IMR-90 (cell line): ENCODE results near the gene LRRTM4. TPM values are rescaled to one million over a fixed set of nuclear protein-coding genes. Genes with fewer than 3 reads are reported as not detected.

ENCODE experiments used
- ATAC-seq: fragments of 200-7000 bp; cut with Tn5 transposase; 2 replicates; pipeline ENCODE4 v1.9.1; 2020; ENCODE audit warnings: low read depth, mild to moderate bottlenecking, moderate library complexity
- BruUV-seq: library from RNA; stranded (reverse); fragments of 400-500 nt; replicated peaks from 2 replicates; lab custom pipeline; 2021; lab: Mats Ljungman, UMichigan
- CTCF ChIA-PET: fragments of 300-600 bp; formaldehyde crosslinking; extraction: SDS; loops from one replicate; lab custom pipeline; 2021; ENCODE audit warnings: antibody characterized with exemption; lab: Yijun Ruan, JAX
- POLR2A ChIA-PET: fragments of 300-600 bp; sonication (Branson Sonifier 250); formaldehyde crosslinking; loops from one replicate; lab custom pipeline; 2022; ENCODE audit warnings: antibody characterized with exemption; ENCODE audit not compliant: unreplicated experiment; lab: Charles Lee
- DNase-seq: peaks from one replicate; pipeline ENCODE4 v3.0.0; 2013
- H2AFZ ChIP-seq: replicated peaks from 2 replicates; pipeline ENCODE3; 2013; ENCODE audit warnings: low read length, mild to moderate bottlenecking; ENCODE audit not compliant: poor library complexity
- H2AK5ac ChIP-seq: 2 replicates; pipeline ENCODE4 v1.6.1; 2013; ENCODE audit warnings: low read depth, low read length, inconsistent platforms
- H2AK9ac ChIP-seq: replicated peaks from 2 replicates; pipeline ENCODE3; 2013; ENCODE audit warnings: mild to moderate bottlenecking, low read depth, low read length, moderate library complexity; ENCODE audit not compliant: poor library complexity
- H2BK120ac ChIP-seq: 2 replicates; pipeline ENCODE4 v1.6.1; 2013; ENCODE audit warnings: low read depth, low read length, inconsistent platforms
- H2BK15ac ChIP-seq: 3 replicates; pipeline ENCODE4 v1.6.1; 2013; ENCODE audit warnings: low read depth, low read length, inconsistent platforms
- H2BK20ac ChIP-seq: 2 replicates; pipeline ENCODE4 v1.6.1; 2013; ENCODE audit warnings: low read depth, mild to moderate bottlenecking, inconsistent platforms, low read length, moderate library complexity
- H2BK5ac ChIP-seq: 2 replicates; pipeline ENCODE4 v1.6.1; 2013; ENCODE audit warnings: mild to moderate bottlenecking, low read depth, low read length, inconsistent platforms; ENCODE audit not compliant: poor library complexity, severe bottlenecking
- H3K14ac ChIP-seq: replicated peaks from 2 replicates; pipeline ENCODE4 v1.6.1; 2013; ENCODE audit warnings: low read depth, low read length, inconsistent platforms
- H3K18ac ChIP-seq: 2 replicates; pipeline ENCODE4 v1.6.1; 2013; ENCODE audit warnings: low read depth, low read length, control low read depth
- H3K23ac ChIP-seq: 2 replicates; pipeline ENCODE4 v1.6.1; 2013; ENCODE audit warnings: low read depth, low read length, inconsistent platforms
- H3K27ac ChIP-seq: 2 replicates; pipeline ENCODE4 v1.5.1; 2013; ENCODE audit warnings: mild to moderate bottlenecking, control low read depth, low read length; ENCODE audit not compliant: insufficient read depth
- H3K27me3 ChIP-seq: 2 replicates; pipeline ENCODE4 v1.6.1; 2013; ENCODE audit warnings: low read length; ENCODE audit not compliant: control insufficient read depth, insufficient read depth
- H3K36me3 ChIP-seq: 2 replicates; pipeline ENCODE4 v1.6.1; 2013; ENCODE audit warnings: low read length, mixed read lengths; ENCODE audit not compliant: control insufficient read depth, insufficient read depth
- H3K4ac ChIP-seq: 2 replicates; pipeline ENCODE4 v1.6.1; 2013; ENCODE audit warnings: low read depth, low read length, inconsistent platforms
- H3K4me1 ChIP-seq: 2 replicates; pipeline ENCODE4 v1.6.1; 2013; ENCODE audit warnings: low read length, mixed read lengths; ENCODE audit not compliant: control insufficient read depth, insufficient read depth
- H3K4me2 ChIP-seq: 2 replicates; pipeline ENCODE4 v1.6.1; 2013; ENCODE audit warnings: low read depth, mild to moderate bottlenecking, control low read depth, low read length, moderate library complexity
- H3K4me3 ChIP-seq: 2 replicates; pipeline ENCODE4 v1.5.1; 2013; ENCODE audit warnings: low read depth, mild to moderate bottlenecking, control low read depth, low read length, moderate library complexity; ENCODE audit not compliant: insufficient read depth
- H3K56ac ChIP-seq: 2 replicates; pipeline ENCODE4 v1.6.1; 2013; ENCODE audit warnings: low read length, inconsistent platforms; ENCODE audit not compliant: insufficient read depth; ENCODE audit errors: extremely low read depth
- H3K79me1 ChIP-seq, 2 experiments: 2 replicates each; pipeline ENCODE4 v1.6.1; 2013; ENCODE audit warnings: low read length in 2 of 2, inconsistent platforms in 1 of 2, low read depth in 1 of 2
- H3K9ac ChIP-seq: 2 replicates; pipeline ENCODE4 v1.6.1; 2013; ENCODE audit warnings: low read depth, low read length, control low read depth
- H3K9me1 ChIP-seq: 2 replicates; pipeline ENCODE4 v1.6.1; 2013; ENCODE audit warnings: low read length, inconsistent platforms; ENCODE audit not compliant: insufficient read depth
- H3K9me3 ChIP-seq: 2 replicates; pipeline ENCODE4 v1.6.1; 2013; ENCODE audit warnings: low read length; ENCODE audit not compliant: control insufficient read depth, insufficient read depth
- H4K20me1 ChIP-seq: 2 replicates; pipeline ENCODE4 v1.6.1; 2013; ENCODE audit warnings: low read length, inconsistent platforms; ENCODE audit not compliant: insufficient read depth
- H4K5ac ChIP-seq: 2 replicates; pipeline ENCODE4 v1.6.1; 2013; ENCODE audit warnings: mild to moderate bottlenecking, low read depth, low read length, control low read depth
- H4K8ac ChIP-seq, 2 experiments: 2 replicates each; pipeline ENCODE4 v1.6.1; 2013; ENCODE audit warnings: low read depth in 2 of 2, low read length in 2 of 2, control low read depth in 1 of 2, inconsistent platforms in 1 of 2
- H4K91ac ChIP-seq: 2 replicates; pipeline ENCODE4 v1.6.1; 2013; ENCODE audit warnings: low read depth, low read length, inconsistent platforms; ENCODE audit not compliant: insufficient read depth
- CHD1 ChIP-seq: IDR thresholded peaks from 2 replicates; pipeline ENCODE4 v1.6.1; 2012; ENCODE audit warnings: low read depth, low read length, improper control_type of control experiment
- FOS ChIP-seq: fragments of 150-350 bp; IDR thresholded peaks from 2 replicates; pipeline ENCODE4 v1.6.1; 2016; ENCODE audit warnings: low read depth, low read length
- MAFK ChIP-seq: IDR thresholded peaks from 2 replicates; pipeline ENCODE4 v1.6.1; 2012; ENCODE audit warnings: low read depth, low read length, improper control_type of control experiment
- MAZ ChIP-seq: IDR thresholded peaks from 2 replicates; pipeline ENCODE4 v1.6.1; 2012; ENCODE audit warnings: low read depth, mild to moderate bottlenecking, low read length, improper control_type of control experiment, moderate library complexity, borderline replicate concordance
- RAD21 ChIP-seq: IDR thresholded peaks from 2 replicates; pipeline ENCODE4 v1.6.1; 2012; ENCODE audit warnings: low read length, improper control_type of control experiment
- RCOR1 ChIP-seq: IDR thresholded peaks from 2 replicates; pipeline ENCODE4 v1.6.1; 2012; ENCODE audit warnings: mild to moderate bottlenecking, low read length, improper control_type of control experiment; ENCODE audit not compliant: insufficient replicate concordance
- RFX5 ChIP-seq: IDR thresholded peaks from 2 replicates; pipeline ENCODE4 v1.8.0; 2012; ENCODE audit warnings: low read depth, mild to moderate bottlenecking, low read length, moderate library complexity
- WGBS, 2 experiments: methylation state at CpG; one replicate each; pipeline versions ENCODE4 v1.1.5 to v1.1.7; 2013; ENCODE audit warnings: missing lambda C conversion rate in 2 of 2; ENCODE audit not compliant: insufficient read length in 1 of 2; ENCODE audit errors: extremely low coverage in 2 of 2; 5-methylcytosine and 5-hydroxymethylcytosine counted together
- dilution Hi-C: fragments of 300-500 bp; cut with HindIII; formaldehyde crosslinking; loops from one replicate; pipeline ENCODE4 v1.14.3; 2018; ENCODE audit warnings: low sequenced_read_pairs; ENCODE audit not compliant: unreplicated experiment
- in situ Hi-C: fragments of 300-500 bp; cut with MboI; formaldehyde crosslinking; loops from 3 replicates; pipeline ENCODE4 v1.14.3; 2019; ENCODE audit warnings: low sequenced_read_pairs, inconsistent platforms, mixed read lengths
- intact Hi-C: fragments of 100-400 bp; cut with micrococcal nuclease; formaldehyde crosslinking; loops from 2 replicates; pipeline ENCODE4 v1.10.0; 2022
- polyA plus RNA-seq, 3 experiments: library from polyadenylated mRNA; depleted of rRNA; stranded (reverse); fragments of >200 nt; gene quantifications; 2 replicates each; pipeline ENCODE4 v1.2.3, GENCODE V29; 2012; ENCODE audit warnings: low replicate concordance in 1 of 3
- total RNA-seq: library from RNA; depleted of rRNA; stranded (reverse); fragments of >200 nt; gene quantifications from 2 replicates; pipeline ENCODE4 v1.2.3, GENCODE V29; 2012
- TF ChIP-seq, protein P1 (sequence below): fragments of 150-350 bp; IDR thresholded peaks from 2 replicates; pipeline ENCODE4 v1.6.1; 2017; ENCODE audit warnings: mild to moderate bottlenecking, antibody characterized with exemption, low read length, low read depth
- TF ChIP-seq, protein P2 (sequence below): conservative IDR thresholded peaks from 2 replicates; pipeline ENCODE4 v1.5.1; 2012; ENCODE audit warnings: mild to moderate bottlenecking, low read depth, low read length, improper control_type of control experiment

LRRTM4 gene
- total and polyA plus RNA-seq, 2 of the 4 experiments (the other 2 are of a cell fraction), result not detected

- Histone ChIP-seq H3K4me2 (no peak overlapping the region), H3K9me1 (no peaks in the 10 kb centered on the region), H2BK120ac (no peak overlapping the region), H3K27ac (no peak overlapping the region), H2BK5ac (no peak overlapping the region), H3K9ac (no peak overlapping the region), H3K4me1 (no peaks in the 10 kb centered on the region), H2BK20ac (no peak overlapping the region), H2BK15ac (no peak overlapping the region), H3K23ac (no peak overlapping the region), H3K14ac (no peak overlapping the region), H3K4me3 (no peak overlapping the region), H4K8ac (no peak overlapping the region), H3K79me1 (no peaks in the 10 kb centered on the region), H4K91ac (no peak overlapping the region), H3K9me3 (peaks cover 3% of the 10 kb centered on the region), H2AK5ac (no peak overlapping the region), H3K36me3 (no peaks in the 10 kb centered on the region), H2AFZ (no peak overlapping the region), H4K5ac (no peak overlapping the region), H2AK9ac (no peak overlapping the region), H3K56ac (no peak overlapping the region), H3K18ac (no peak overlapping the region), H3K27me3 (no peaks in the 10 kb centered on the region), H4K20me1 (no peaks in the 10 kb centered on the region), H3K4ac (no peak overlapping the region)
- POLR2A ChIA-PET, result no interaction called here
- BruUV-seq, result no TSS peak
- TF ChIP-seq FOS (no peak), CHD1 (no peak), RAD21 (no peak), MAZ (no peak), RCOR1 (no peak), MAFK (no peak), RFX5 (no peak)
- TF ChIP-seq, protein P1, sequence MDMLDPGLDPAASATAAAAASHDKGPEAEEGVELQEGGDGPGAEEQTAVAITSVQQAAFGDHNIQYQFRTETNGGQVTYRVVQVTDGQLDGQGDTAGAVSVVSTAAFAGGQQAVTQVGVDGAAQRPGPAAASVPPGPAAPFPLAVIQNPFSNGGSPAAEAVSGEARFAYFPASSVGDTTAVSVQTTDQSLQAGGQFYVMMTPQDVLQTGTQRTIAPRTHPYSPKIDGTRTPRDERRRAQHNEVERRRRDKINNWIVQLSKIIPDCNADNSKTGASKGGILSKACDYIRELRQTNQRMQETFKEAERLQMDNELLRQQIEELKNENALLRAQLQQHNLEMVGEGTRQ, result no peak
- TF ChIP-seq, protein P2, sequence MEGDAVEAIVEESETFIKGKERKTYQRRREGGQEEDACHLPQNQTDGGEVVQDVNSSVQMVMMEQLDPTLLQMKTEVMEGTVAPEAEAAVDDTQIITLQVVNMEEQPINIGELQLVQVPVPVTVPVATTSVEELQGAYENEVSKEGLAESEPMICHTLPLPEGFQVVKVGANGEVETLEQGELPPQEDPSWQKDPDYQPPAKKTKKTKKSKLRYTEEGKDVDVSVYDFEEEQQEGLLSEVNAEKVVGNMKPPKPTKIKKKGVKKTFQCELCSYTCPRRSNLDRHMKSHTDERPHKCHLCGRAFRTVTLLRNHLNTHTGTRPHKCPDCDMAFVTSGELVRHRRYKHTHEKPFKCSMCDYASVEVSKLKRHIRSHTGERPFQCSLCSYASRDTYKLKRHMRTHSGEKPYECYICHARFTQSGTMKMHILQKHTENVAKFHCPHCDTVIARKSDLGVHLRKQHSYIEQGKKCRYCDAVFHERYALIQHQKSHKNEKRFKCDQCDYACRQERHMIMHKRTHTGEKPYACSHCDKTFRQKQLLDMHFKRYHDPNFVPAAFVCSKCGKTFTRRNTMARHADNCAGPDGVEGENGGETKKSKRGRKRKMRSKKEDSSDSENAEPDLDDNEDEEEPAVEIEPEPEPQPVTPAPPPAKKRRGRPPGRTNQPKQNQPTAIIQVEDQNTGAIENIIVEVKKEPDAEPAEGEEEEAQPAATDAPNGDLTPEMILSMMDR, result no peak
- CTCF ChIA-PET, result no interaction called here
- DNase-seq, result no peak
- WGBS, 2 experiments, result no CpG with 5 or more reads among the region's 5 CpGs
- ATAC-seq, result no peak
- in situ Hi-C loops, result no loop called here
- dilution Hi-C loops, result no loop called here
- intact Hi-C loops, result no loop called here
Observed at GRCh38 chr2:77296791-77297190, 225.4 kb downstream of the LRRTM4 start.
